GM19328 (cell line): ENCODE data around the gene WNT9A.

Source experiments
- ATAC-seq: cut with Tn5 transposase; IDR thresholded peaks from one replicate; pipeline ENCODE4 v1.9.1; 2021; ENCODE audit warnings: mild to moderate bottlenecking, moderate library complexity; ENCODE audit not compliant: unreplicated experiment

Gene WNT9A

GRCh38 chr1:227924833-227925574, 22.7 kb downstream of the WNT9A start:
- ATAC-seq = no peak

GRCh38 chr1:227924168-227924832, 23.4 kb downstream of the WNT9A start:
- ATAC-seq = no peak

GRCh38 chr1:227923353-227924167, 24.2 kb downstream of the WNT9A start:
- ATAC-seq = no peak

GRCh38 chr1:227922501-227923352, 25.0 kb downstream of the WNT9A start:
- ATAC-seq = no peak

GRCh38 chr1:227921461-227922185, 26.1 kb downstream of the WNT9A start:
- ATAC-seq = no peak

GRCh38 chr1:227920896-227921295, 26.8 kb downstream of the WNT9A start:
- ATAC-seq = no peak

- no peak for ATAC-seq
Observed at GRCh38 chr1:227920426-227920825, 27.3 kb downstream of the WNT9A start.

GRCh38 chr1:227919906-227920305, 27.8 kb downstream of the WNT9A start:
- ATAC-seq = no peak

GRCh38 chr1:227918736-227919135, 29.0 kb downstream of the WNT9A start:
- no peak for ATAC-seq

GRCh38 chr1:227918083-227918700, 29.5 kb downstream of the WNT9A start:
- no peak for ATAC-seq

GRCh38 chr1:227917081-227917950, 30.4 kb downstream of the WNT9A start:
- no peak for ATAC-seq

- no peak for ATAC-seq
Observed at GRCh38 chr1:227916655-227917054, 31.1 kb downstream of the WNT9A start.

- no peak for ATAC-seq
Observed at GRCh38 chr1:227915564-227916553, 31.9 kb downstream of the WNT9A start.

- no peak for ATAC-seq
Observed at GRCh38 chr1:227914801-227915563, 32.8 kb downstream of the WNT9A start.

- no peak for ATAC-seq
Observed at GRCh38 chr1:227913764-227914721, 33.7 kb downstream of the WNT9A start.

- no peak for ATAC-seq
Observed at GRCh38 chr1:227913396-227913763, 34.4 kb downstream of the WNT9A start.
